ENCODE results near the gene GTF2A2.
"Not testable (repeated sequence)": the region's sequence is repeated elsewhere in the genome, so short reads cannot be mapped to it uniquely, and the experiment has no call there.

The GTF2A2 gene

GRCh38 chr15:59668556-59668955, 11.2 kb upstream of the GTF2A2 start:
- DNase-seq = no peak

DNA sequence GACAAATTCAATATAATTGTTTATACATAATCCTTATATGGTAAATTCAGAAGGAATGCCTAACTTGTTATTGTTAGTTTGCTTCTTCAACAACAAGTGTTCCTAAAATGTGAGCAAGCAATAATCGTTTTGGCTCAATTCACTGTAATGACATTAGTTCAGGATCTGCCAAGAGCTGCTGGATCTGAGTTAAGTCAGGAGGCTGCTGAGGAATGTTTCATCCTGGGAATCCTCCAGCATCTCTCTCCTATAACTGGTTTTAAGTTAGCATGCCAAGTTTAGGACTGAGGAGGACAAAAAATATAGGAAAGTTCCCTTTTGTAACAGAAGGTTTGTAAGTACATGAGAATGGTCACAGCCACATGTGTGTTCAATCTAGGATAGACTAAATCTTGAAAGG, 4.9 kb upstream of the GTF2A2 start:
- no peak for DNase-seq

- no peak for DNase-seq
Observed at GRCh38 chr15:59659366-59659765, 2.1 kb upstream of the GTF2A2 start.

- DNase-seq = no peak
Observed at GRCh38 chr15:59657635-59658125, 365 bp upstream of the GTF2A2 start.

- DNase-seq = no peak
Observed at GRCh38 chr15:59654046-59654445, 3.3 kb downstream of the GTF2A2 start.

DNA sequence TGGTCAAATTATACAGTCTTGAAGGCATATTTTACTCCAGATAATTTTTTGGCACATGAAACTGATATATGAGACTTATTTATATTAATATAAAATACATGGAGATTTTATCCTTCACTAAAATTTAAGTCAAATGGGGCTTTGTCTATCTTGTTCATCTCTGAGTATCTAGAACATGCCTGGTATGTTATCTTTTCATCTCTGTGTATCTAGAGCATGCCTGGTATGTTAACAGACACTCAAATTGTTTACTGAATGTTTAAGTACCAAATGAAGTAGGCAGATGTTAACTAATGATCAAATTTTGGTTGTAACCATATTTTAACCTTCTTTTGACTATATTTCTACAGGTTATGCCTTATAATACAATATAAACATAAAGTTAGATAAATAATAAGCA, 7.7 kb downstream of the GTF2A2 start:
- no peak for DNase-seq

- no peak for DNase-seq
Observed at GRCh38 chr15:59647085-59647484, 10.2 kb downstream of the GTF2A2 start.

DNA sequence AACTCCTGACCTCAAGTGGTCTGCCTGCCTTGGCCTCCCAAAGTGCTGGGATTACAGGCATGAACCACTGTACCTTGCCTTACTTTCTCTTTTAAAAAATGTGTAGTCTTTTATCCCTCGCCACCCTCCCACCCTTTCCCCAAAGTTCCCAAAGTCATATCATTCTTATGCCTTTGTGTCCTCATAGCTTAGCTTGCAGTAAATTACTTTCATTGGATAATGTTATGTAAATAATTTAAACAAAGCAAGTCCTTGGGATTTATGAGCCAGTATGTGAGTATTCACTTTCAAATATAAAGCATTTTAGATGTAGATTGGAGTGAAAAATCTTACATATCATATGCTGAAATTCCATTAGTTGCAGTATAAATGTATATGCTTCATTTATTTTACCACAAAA, 11.0 kb downstream of the GTF2A2 start:
- no peak for DNase-seq

DNA sequence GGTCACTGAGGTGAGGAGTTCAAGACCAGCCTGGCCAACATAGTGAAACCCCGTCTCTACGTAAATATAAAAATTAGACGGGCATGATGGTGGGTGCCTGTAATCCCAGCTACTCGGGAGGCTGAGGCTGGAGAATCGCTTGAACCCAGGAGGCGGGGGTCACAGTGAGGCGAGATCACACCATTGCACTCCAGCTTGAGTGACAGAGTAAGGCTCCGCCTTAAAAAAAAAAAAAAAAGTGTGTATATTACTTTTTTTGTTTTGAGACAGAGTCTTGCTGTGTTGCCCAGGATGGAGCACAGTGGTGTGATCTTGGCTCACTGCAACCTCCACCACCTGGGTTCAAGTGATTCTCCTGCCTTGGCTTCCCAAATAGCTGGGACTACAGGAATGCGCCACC, 11.5 kb downstream of the GTF2A2 start:
- not testable (repeated sequence) for DNase-seq

DNA sequence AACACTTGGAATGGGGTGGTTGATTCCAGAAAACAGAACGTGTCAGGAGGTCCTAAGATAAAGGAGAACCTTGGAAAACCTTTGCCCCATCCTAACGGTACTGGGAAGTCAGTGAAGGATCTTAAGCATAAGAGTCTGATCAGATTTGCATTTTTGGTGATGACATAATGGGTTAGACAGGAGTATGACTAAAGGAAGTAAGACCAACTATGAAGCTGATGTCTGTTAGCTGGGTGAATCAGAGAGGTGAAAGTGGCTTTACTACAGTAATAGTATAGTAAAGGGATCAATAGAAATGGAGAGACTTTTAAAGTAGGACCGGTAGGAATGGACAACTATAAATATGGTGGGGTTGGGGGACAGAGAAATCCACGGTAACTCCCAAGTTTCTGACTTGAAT, 12.6 kb downstream of the GTF2A2 start:
- no peak for DNase-seq

DNA sequence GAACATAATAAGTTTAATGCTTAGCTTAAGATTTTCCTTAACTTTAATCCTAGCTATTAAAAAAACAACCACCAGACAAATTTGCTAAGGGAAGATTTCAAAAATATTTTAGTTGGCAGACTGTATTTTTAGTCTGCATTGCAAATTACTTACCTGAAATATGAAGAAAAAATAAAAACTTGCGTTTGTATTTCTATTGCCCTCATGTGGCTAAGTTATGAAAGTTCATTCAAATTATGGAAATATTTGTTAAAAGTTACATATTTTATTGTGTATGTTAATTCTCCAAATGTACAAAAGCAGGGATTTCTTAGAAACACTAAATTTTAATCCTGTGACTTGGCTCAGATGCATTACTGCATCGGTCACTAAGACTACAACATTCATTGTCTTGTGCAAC, 15.0 kb downstream of the GTF2A2 start:
- DNase-seq = no peak

GRCh38 chr15:59637507-59637906, 19.8 kb downstream of the GTF2A2 start:
- DNase-seq = not testable (repeated sequence)

GRCh38 chr15:59636184-59636583, 21.1 kb downstream of the GTF2A2 start:
- DNase-seq = no peak

GRCh38 chr15:59632714-59633113, 24.6 kb downstream of the GTF2A2 start:
- no peak for DNase-seq

DNA sequence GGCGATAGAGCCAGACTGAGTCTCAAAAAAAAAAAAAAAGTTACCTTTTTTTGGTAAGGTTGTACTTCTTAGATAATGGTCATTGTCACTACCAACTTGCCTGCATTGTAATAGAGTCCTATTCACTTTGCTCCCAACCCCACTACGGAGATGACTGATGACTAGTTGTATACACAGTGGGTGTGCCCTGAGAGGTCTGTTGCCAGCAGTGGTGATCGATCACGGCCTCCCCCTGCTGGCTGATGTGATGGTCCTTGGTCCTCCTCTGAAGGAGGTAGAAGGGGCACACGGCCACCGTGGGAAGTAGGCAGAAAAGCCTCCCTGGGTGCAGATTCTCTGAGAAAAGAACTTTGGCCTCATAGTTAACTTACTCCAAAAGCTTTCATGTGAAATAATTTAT, 35.0 kb downstream of the GTF2A2 start:
- DNase-seq = no peak

DNA sequence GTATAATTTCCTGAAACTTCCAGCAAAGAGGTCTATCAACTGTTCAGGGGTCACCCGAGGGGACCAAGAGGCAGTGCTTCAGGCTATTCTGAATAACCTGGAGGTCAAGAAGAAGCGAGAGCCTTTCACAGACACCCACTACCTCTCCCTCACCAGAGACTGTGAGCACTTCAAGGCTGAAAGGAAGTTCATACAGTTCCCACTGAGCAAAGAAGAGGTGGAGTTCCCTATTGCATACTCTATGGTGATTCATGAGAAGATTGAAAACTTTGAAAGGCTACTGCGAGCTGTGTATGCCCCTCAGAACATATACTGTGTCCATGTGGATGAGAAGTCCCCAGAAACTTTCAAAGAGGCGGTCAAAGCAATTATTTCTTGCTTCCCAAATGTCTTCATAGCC, 38.9 kb downstream of the GTF2A2 start:
- no peak for DNase-seq

DNA sequence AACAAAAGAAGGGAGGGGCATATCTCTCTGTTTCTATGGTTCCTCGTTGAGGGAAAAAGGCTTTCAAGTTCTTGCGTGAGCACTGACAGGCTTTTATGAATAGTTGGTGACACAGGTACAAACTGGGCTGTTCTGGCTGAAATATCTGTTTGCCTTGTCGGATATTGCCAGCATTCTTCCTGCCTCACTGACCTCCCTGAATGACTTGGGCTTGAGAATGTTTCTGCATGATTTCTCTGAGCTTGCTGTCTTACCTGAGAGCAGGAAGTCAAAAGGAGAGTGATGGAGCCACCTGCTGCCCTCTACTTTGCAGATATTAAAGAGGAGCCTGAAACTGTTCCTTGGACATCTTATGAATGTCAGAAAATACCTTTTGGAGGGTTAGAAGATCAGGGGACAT, 40.9 kb downstream of the GTF2A2 start:
- no peak for DNase-seq

DNA sequence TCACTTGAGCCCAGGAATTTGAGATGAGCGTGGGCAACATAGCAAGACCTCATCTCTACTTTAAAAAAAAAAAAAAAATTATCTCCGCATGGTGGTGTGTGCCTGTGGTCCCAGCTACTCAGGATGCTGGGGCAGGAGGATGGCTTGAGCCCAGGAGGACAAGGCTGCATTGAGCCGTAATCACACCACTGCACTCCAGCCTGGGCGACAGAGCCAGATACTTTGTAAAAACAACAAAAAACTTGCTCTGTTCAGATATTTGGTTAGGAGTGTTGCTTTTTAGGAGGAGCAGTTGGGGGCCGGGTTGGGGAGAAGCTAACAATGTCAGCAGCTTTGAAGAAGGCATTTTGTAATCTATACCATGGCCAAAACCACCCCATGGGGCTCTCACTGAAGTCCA, 41.7 kb downstream of the GTF2A2 start:
- DNase-seq = no peak

DNA sequence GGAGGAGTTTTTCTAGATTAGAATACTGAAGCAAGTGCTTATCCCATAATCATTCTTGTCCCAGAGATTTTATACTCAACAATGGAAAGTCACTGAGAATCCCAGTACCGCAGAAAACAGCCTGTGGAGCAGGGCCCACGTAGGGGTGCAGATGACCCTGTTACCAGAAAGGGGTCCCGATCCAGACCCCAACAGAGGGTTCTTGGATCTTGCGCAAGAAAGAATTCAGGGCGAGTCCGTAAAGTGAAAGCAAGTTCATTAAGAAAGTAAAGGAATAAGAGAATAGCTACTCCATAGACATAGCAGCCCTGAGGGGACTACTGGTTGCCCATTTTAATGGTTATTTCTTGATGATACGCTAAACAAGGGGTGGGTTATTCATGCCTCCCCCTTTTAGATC, 43.2 kb downstream of the GTF2A2 start:
- DNase-seq = no peak

DNA sequence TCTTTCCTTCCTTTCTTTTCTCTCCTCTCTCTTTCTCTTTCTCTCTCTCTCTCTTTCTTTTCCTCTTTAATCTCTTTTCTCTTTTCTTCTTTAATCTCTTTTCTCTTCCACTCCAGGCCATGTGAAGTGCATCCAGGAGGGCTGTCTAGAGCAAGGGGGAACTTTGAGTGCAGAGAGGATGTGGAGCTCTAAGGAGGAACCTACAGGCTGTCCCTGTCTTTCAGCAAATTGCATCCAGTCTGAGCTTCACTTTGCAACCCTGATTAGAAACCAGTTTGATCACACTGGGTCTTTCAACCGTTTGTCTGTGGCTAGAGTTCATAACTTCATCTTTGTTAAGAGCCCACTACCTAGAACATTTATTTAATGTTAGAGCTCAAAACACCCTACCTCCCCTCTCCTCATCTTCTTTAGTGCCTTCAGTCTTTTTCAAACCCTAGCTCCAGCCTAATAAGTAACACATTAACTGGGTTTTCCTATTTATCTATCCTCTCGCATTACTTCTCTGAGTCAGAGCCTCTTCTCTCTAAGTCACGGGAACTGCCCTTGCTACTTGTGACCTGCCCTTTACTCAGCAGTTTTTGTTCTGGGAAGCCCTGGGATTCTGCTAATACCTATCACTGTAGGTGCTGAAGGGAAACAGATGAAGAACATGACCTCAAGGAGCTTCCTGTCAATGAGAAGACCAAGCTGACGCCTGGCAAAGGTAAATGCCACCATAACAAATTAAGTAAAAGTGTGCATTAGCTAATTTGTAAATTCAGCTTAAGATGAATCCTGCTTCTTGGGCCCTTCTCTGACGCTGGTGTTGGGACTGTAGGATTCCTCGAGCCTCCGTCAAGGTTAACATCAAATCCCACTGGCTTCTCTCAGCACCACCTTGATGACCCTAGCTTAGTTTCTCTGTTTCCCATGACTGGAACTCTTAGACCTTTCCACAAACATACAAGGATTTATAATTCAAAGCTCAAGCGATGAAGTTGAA, 45.7 kb downstream of the GTF2A2 start, which contains the start of gene GCNT3:
Gene GCNT3 (plus strand): TSS at position 508 of the 985 bp plus-strand sequence. CDS start 6,456 bp downstream, outside the sequence.
- no peak for DNase-seq

DNA sequence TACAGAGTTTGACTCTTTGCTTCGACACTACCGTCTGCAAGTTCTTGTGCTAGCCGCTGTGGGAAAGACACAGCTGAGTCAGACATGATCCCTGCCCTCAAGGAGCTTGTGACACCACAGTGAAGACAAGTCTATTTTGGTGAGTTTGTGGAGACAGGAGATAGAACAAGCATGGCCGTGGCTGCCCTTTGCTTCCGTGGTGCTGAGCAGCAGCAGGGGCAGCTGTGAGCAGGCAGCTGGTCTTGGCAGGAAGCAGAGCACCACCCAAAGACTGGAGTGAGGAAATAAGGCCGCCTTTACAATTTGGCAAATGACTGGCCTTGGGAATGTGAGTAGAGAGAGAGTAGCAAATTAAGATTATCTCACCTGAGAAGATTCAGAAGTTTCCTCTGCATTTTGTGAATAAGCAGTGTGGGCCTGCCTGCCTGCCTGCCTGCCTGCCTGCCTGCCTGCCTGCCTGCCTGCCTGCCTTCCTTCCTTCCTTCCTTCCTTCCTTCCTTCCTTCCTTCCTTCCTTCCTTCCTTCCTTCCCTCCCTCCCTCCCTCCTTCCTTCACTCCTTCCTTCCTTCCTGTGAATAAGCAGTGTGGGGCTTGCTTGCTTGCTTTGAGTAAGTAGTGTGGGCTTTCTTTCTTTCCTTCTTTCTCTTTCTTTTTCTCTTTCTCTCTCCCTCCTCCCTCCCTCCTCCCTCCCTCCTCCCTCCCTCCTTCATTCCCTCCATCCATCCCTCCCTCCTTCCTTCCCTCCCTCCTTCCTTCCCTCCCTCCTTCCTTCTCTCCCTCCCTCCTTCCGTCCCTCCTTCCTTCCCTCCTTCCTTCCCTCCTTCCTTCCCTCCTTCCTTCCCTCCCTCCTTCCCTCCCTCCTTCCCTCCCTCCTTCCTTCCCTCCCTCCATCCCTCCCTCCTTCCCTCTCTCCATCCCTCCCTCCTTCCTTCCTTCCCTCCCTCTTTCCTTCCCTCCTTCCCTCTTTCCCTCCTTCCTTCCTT, 47.3 kb downstream of the GTF2A2 start:
- no peak for DNase-seq

GRCh38 chr15:59605994-59606393, 51.3 kb downstream of the GTF2A2 start:
- no peak for DNase-seq

- no peak for DNase-seq
Observed at GRCh38 chr15:59598461-59598860, 58.9 kb downstream of the GTF2A2 start.
